GM21515 (cell line): ENCODE results near the gene PTCD3.

Source experiments
- ATAC-seq: cut with Tn5 transposase; IDR thresholded peaks from one replicate; pipeline ENCODE4 v1.9.1; 2021; ENCODE audit not compliant: unreplicated experiment

Gene PTCD3

GRCh38 chr2:86105969-86106945, at the start of gene PTCD3:
Gene PTCD3 (plus strand): TSS chr2:86106235. CDS start chr2:86106248, 13 bp downstream.
- ATAC-seq: peak; percentile 84

DNA sequence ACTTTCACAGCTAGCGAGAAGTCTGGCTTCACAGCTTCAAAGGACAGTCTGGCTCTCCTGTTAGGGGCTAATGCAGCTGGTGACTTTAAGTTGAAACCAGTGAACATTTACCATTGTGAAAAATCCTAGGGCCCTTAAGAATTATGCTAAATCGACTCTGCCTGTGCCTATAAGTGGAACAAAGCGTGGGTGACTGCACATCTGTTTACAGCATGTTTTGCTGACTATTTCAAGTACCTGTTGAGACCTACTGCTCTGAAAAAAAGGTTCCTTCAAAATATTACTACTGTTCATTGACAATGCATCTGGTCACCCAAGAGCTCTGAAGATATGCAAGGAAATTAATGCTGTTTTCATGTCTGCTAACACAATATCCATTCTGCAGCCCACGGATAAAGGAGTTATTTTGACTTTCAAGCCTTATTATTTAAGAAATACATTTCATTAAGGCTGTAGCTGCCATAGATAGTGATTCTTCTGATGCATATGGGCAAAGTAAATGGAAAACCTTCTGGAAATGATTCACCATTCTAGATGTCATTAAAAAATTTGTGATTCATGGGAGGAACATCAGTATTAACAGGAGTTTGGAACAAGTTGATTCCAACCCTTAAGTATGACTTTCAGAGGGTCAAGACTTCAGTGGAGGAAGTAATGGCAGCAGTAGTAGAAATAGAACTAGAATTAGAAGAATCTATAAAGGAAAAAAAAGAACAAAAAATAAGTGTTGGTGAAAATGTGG, 49.3 kb upstream of the PTCD3 start:
- no peak for ATAC-seq

DNA sequence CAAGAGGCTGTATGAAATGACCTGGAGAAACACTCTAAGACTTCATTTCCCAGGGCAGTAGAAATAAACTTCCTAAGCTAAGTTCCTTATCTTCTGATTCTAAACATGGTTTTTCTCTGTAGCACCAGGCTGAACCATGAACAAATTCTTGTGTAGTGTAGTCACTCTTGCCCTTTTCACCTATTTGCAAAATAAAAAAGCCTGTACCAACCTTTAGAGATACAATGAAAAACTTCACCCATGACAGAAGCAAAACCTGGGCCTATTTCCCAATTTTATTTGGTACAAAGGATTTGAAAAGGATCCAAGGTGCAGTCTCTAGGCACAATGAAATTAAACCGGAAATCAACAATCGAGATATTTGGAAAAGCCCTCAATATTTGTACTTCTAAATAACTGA, 44.0 kb upstream of the PTCD3 start:
- no peak for ATAC-seq

DNA sequence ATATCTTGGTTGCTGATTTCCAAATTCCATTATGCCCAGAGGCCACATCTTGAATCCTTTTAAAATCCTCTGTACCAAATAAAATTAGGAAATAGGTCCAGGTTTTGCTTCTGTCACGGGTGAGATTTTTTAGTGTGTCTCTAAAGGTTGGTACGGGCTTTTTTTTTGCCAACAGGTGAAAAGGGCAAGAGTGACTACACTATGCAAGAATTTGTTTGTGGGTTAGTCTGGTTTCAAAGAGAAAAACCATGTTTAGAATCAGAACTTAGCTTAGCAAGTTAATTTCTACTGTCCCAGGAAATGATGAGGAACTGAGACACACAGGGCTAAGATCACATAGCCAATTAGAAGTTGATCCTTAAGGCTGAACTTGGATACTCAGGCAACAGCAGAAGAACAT, 42.0 kb upstream of the PTCD3 start:
- no peak for ATAC-seq

DNA sequence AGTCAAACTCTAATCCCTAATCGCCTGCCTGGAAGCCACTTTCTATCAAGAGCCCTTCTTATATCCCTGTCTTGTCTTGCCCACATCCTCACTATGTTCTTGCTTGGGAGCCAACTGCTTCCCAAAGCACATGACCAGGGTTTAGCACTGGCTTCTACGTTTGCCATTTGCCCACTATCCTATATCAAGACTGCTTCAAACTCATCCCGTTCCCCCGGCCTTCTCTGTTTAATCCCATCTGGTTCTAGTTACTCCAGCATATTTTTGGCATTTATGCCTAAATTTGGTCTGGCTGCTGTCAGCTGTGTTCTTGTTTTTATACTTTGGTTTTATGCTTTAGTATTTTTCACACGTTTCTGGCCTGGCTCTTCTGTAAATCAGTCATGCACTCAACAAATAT, 40.5 kb upstream of the PTCD3 start:
- no peak for ATAC-seq

GRCh38 chr2:86066007-86066578, 39.9 kb upstream of the PTCD3 start:
- no peak for ATAC-seq

DNA sequence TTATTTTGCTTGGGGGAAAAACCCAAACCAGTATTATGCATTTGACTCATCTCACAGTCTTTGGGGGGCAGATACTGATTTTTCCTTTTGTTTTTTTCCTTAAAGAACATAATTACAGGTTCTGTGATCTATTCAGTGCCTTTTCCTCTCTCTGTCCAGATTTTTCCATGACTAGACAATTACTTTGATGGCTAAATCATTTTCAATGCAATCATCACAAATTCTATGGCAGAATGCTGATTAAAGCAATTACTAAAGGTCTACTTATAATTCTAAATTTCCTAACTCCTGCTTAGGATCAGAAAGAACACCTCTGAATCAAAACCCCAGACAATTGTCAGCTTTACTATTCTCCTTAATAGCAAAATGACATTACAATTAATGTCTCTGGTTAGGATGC, 39.1 kb upstream of the PTCD3 start:
- ATAC-seq: no peak

- ATAC-seq: no peak
These were observed 37.9 kb upstream of the PTCD3 start for GRCh38 chr2:86068136-86068588.

- no peak for ATAC-seq
These were observed 37.4 kb upstream of the PTCD3 start for GRCh38 chr2:86068648-86069047.

GRCh38 chr2:86069091-86069685, 36.8 kb upstream of the PTCD3 start:
- no peak for ATAC-seq

GRCh38 chr2:86069783-86070339, 36.2 kb upstream of the PTCD3 start:
- no peak for ATAC-seq

- ATAC-seq: no peak
These were observed 35.2 kb upstream of the PTCD3 start for GRCh38 chr2:86070868-86071267.

GRCh38 chr2:86072271-86072858, 33.7 kb upstream of the PTCD3 start:
- peak; percentile 51 for ATAC-seq

DNA sequence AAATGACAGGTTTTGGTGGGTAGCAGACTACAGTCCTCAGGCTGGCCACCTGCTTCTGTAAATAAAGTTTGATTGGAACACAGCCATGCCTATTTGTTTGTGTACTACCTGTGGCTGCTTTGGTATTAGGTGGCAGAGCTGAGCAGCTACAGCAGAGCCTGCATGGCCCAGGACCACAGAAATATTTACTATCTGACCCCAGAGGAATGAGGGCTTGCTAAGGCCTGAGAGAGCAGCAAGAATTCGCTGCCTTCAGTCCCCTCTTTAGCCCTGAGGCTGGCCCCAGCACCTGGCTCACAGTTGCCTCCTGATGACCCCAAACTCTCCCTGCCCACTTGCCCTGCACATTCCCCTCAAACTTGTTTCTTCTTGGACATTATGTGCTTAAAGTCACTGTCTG, 32.8 kb upstream of the PTCD3 start:
- ATAC-seq: no peak

DNA sequence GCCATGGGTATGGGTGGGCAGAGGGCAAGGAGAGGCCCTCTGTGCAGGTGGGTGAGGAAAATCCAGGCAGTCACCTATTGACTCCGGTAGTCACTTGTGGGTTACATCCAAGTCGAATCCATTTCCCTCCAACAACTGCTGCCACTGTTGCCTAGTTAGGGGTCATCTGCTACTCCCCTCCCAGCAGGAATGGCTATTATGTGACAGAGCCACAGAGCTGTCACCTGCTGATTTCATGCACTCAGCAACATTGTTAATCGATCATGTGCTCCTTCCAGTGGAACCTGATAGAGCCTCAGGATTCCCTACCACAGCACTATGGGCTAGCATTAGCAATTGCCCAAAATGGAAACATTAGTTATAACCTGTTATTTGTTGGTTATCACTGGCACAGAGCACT, 31.8 kb upstream of the PTCD3 start:
- no peak for ATAC-seq

GRCh38 chr2:86074811-86075210, 31.2 kb upstream of the PTCD3 start:
- no peak for ATAC-seq

DNA sequence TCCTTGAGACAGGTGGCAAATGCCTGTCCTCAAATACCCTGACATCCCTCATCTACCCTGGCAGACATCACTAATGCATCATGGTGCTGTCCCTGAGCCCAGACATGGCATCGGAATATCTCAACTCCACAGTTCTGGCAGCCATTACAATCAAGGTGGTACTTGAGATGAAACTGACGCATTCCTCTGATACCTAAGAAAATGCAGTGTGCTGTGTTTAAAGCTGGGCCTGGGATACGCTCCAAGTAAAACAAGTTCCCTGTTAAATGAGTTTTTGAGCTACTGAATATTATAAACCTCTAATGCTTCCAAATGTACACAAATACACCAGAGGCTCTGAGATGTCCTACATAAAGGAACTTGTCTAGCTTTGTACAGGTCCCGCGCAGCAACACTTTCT, 30.1 kb upstream of the PTCD3 start:
- no peak for ATAC-seq

DNA sequence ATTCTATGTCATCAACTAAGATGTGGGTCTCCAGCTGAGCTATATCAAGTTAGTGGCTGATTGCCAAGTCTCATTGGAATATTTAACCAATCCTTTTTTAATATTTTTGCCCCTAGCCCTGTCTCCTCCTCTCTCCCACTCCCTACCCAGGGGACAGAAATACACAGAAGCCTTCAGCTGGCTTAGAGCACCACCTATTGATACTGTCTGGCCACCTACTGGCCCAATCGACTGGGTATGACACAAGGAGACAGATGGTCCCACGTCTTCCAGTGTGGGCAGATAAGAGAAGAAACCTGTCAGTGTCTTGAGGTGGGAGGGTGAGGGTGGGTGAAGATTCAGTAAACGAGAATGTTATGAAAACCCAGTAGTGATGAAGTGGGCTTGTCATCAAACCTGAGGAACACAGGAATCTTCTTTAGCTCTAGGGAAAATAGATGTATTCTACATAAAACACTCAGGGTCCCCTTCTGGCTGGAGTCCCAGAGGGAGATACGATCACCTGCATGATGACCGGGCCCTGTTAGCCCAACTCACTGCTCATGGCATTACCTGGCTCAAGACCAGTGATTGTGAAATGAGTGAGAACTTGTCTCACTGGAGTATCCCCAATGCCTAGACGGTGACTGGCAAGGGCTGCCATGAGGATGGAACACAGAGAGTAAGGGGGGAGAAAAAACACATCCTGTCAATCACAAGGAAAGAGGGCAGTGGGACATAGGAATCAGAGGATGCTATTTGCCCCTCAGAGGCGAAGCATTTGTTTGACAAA, 27.1 kb upstream of the PTCD3 start:
- no peak for ATAC-seq

DNA sequence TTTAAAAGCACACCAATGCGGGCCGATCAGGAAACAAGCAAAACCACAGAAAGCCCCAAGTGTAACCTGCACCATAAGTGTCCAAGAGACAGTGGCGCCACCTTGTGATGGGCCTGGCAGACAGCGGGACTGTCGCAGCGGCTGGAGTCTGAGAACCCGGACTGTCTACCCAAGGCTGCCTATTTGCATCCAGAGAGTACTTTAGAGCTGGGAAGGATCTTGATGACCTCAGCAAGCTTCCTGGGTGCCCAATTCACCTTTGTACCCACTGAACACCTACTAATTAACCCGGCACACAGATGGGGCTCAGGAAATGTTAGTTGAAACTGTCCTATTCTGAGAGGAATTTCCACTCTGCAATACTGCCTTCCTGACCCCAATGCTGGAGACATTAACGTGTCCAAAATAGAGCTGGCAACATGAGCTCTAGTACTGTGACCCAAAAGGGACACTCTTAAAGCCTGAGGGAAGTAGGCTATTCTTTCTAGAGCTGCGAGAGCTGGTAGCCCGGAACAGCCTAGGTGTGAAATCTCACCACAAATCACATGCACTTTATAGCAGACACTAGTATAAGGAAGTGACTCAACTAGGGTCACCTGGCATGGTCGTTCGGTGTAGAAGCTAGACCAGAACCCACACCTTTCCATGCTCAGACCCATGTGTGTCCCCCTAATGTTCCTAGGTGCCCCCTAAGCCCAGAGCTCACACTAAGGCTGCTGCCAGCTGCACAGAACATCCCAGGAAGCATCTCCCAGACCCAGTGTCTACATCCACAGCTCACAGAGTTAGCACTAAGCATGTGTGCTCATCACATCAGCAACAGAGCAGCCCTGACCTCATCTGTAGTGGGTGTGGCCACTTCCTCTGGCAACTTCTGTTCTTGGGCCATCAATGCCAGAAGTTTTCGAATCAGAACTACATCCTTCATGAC, 25.8 kb upstream of the PTCD3 start:
- peak; percentile 76 for ATAC-seq
